ENCODE measurements around the gene TNFRSF12A. TPM values are rescaled to one million over a fixed set of nuclear protein-coding genes. Genes with fewer than 3 reads are reported as not detected.
A peak's percentile ranks its signal among the peaks of the same experiment; 100 is the strongest.

TNFRSF12A gene
- total and polyA plus RNA-seq, 9 of the 15 experiments (the other 6 are each of a cell fraction or from before 2014, with no cell fraction given): 0.41 to 61.8 (median 26.5) TPM

DNA sequence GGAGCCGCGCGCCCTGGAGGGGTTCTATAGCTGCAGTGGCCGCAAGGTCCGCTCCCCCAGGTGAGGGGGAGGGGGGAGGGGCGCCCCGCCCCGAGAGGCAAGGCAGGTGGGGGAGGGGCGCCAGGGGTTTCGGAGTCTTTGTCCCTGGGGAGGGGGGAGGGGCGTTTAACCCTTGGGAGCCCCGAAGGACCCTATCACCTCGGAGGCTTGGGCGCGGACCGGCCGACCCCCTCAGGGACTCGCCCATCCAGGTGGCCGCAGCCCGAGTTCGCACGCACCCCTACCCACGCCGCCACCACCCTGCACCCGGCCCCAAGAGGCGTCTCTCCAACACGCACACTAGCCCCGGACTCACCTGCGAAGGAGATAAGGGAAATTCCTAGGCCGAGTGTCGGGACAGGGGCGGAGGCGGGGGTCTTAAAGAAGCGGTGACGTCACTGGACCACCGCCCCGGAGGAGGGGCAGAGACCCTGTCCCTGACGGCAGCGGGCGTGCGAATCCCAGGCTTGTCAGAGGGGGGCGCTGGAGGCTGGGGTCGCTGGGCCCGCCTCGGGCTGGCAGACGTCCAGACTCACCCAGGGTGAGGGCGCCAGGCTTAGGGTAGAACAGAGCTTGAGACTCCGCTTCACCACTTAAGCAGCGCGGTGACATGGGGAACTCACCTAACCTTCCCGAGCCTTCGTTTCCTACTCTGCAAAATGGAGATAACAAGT lies 2.2 kb upstream of the TNFRSF12A start, which contains the start of gene CLDN6:
TSS of gene CLDN6 (minus strand) at position 390 of the 713 bp plus-strand sequence. CDS start 2,162 bp downstream, outside the sequence.
- Histone ChIP-seq H4K20me1 (replicated peaks; ENCODE audit: control insufficient read depth, insufficient read depth, low read length) (peaks cover 22% of the 10 kb centered on the region), H3K9me3 (replicated peaks; ENCODE audit: control insufficient read depth, insufficient read depth, low read depth, low read length) (no peaks in the 10 kb centered on the region), H3K36me3 (ENCODE audit: control insufficient read depth, insufficient read depth, low read length) (peaks cover 14% of the 10 kb centered on the region; the same call in 2 of the 3 replicates), H2AFZ (ENCODE audit: low read depth, low read length) (peak within 1 kb of the TSS; percentile 90), H3K9me1 (ENCODE audit: control insufficient read depth, insufficient read depth, low read length) (peaks cover 6% of the 10 kb centered on the region), H3K4me3 (no peak within 1 kb of the TSS), H3K4me2 (ENCODE audit: insufficient read depth, low read length) (peak within 1 kb of the TSS; percentile 65), H3K79me2 (ENCODE audit: control insufficient read depth, insufficient read depth, low read length) (peaks cover 28% of the 10 kb centered on the region), H3K27ac (ENCODE audit: extremely low read depth, low read depth, low read length) (peak within 1 kb of the TSS; percentile 53), H3K27me3 (ENCODE audit: control insufficient read depth in 2 of 2, insufficient read depth in 2 of 2, low read length in 2 of 2) (no peaks in the 10 kb centered on the region), H3K9ac (ENCODE audit: insufficient read depth in 1 of 2, low read depth in 2 of 2, low read length in 2 of 2) (peak within 1 kb of the TSS; percentile 39 to 83), H3K4me1 (replicated peaks in 1 of 2; ENCODE audit: control insufficient read depth in 2 of 2, insufficient read depth in 2 of 2, low read length in 2 of 2) (peaks cover 38 to 94% of the 10 kb centered on the region in 2 experiments)
- BruUV-seq (replicated peaks): no TSS peak
- ChIA-PET POLR2A (interaction anchor here (0.7 to 3.3 kb wide), 2 partner anchors 11 to 30 kb away, joined by 3 to 29 read pairs; no protein-coding TSS in a partner anchor), CTCF (ENCODE audit: low intra/inter-chr PET ratio) (no interaction called here)
- intact Hi-C loops (cut with micrococcal nuclease) (no loop called here), in situ Hi-C loops (cut with MboI) (no loop called here)
- no peak for ATAC-seq
- FAIRE-seq: no peak
- peak; percentile 60 to 70 (median 66) for DNase-seq (ENCODE audit: extremely low read depth in 1 of 4, low spot score in 3 of 4)
- WGBS (ENCODE audit: insufficient coverage, low coverage, missing lambda C conversion rate): 25% methylated on average over 22 of the region's 52 CpGs
- TF ChIP-seq, protein P1, sequence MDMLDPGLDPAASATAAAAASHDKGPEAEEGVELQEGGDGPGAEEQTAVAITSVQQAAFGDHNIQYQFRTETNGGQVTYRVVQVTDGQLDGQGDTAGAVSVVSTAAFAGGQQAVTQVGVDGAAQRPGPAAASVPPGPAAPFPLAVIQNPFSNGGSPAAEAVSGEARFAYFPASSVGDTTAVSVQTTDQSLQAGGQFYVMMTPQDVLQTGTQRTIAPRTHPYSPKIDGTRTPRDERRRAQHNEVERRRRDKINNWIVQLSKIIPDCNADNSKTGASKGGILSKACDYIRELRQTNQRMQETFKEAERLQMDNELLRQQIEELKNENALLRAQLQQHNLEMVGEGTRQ (CRISPR knock-in tag; IDR thresholded peaks at IDR 0.05): no peak
- TF ChIP-seq GATAD2B (IDR thresholded peaks at IDR 0.05; ENCODE audit: borderline replicate concordance) (peak; percentile 76), MAZ (CRISPR knock-in tag; conservative IDR thresholded peaks at IDR 0.05 in 1 of 2, IDR thresholded peaks at IDR 0.05 in 1 of 2) (peak in 1 of 2 experiments; percentile 43; a peak in 1 of 4 replicates), CTBP1 (IDR thresholded peaks at IDR 0.05; ENCODE audit: borderline replicate concordance) (0 out of 2 replicates have a peak, but pooled peaks have one; percentile 19), MYNN (IDR thresholded peaks at IDR 0.05) (peak; percentile 41; the same call in 1 of the 2 replicates), MYNN (CRISPR knock-in tag; IDR thresholded peaks at IDR 0.05) (no peak), ARID4B (CRISPR knock-in tag; IDR thresholded peaks at IDR 0.05) (0 out of 2 replicates have a peak, but pooled peaks have one; percentile 34), FOXP4 (CRISPR knock-in tag; IDR thresholded peaks at IDR 0.05; ENCODE audit: borderline replicate concordance) (no peak), CCNT2 (IDR thresholded peaks at IDR 0.05; ENCODE audit: borderline replicate concordance, extremely low read depth, insufficient read length, low read depth, low read length) (peak; percentile 18), CC2D1A (IDR thresholded peaks at IDR 0.05) (peak; percentile 17; the same call in 1 of the 2 replicates), TRIM25 (IDR thresholded peaks at IDR 0.05; ENCODE audit: borderline replicate concordance) (no peak)

Data from K562 (cell line).